ENCODE data around the gene MYADM.

GRCh38 chr19:53883231-53883661 lies 15.6 kb downstream of the MYADM start:
- TF ChIP-seq CTCF (conservative IDR thresholded peaks at IDR 0.05): no peak
- no peak for TF ChIP-seq ZFX (IDR thresholded peaks at IDR 0.05)

All from C4-2B (cell line).